ENCODE data around the gene DIO3.
"Not testable (repeated sequence)": the region's sequence is repeated elsewhere in the genome, so short reads cannot be mapped to it uniquely, and the experiment has no call there.

Gene DIO3

DNA sequence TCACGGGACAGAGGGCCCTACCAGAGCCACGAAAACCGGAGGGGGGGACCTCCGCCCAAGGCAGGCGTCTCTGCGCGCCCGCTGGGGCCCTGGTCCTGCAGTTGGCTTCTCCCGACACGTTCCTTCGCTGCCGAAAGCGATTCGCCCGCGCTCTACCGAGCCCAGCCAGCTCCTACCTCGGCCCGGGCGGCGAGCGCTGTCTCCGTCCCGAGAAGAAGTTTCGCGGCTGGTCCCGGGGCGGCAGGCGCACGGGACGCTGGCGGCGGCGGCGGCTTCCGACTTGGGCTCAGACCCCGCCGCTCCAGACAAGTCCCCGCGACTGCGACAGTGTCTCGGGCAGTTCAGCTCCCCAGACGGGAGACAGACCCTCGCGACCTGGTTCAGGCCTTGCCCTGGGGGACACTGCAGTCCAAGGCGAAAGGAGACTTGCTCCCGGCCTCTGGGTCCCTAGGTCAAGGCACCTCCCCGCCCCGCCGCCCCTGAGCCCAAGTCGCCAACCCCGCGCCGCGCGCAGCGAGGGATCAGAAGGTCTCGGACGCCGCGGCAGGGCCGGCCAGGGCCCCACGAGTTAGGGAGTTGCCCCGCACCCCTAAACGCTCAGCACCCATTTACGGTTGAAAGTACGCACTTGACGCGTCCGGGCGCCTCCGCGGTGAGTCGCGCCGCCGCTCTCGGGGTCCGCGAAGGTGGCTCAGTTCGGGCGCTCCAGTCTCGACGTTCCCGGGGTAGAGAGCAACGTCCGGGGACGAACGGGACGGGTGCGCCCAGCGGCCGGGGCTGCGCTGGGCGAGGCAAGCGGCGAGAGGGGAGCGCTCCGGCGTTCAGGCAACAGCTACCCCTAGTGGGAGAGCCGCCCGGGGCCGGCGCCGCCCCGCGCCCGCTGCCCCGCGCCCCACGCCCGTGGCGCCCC, 1.4 kb upstream of the DIO3 start:
- peak in 1 of 2 donors; percentile 19 for DNase-seq

DNA sequence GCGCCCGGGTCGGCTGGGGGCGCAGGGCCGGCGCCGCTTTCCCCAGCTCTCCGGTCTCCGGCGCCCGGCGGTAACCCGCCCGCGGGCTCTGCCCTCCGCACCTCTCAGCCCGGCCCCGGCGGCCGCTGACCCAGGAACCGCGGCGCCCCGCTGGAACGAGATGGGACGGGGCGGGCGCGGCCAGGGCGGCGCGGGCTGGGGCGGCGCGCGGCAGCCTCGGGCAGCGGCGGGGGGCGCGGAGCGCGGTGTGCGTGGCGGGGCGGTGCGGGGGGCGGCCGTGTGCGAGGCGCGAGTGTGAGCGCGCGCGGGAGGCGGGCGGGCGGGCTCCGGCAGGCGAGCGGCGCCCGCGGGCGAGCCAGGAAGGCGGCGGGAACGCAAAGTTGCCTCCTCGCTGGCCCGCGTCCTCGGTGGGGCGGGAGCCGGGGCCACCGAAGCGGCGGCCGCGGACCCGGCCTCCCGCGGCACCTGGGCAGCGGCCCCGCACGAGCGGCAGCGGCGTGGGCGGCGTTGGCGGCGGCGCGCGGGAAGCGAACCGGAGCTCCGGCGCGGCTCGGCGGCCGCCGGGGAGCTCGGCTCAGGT, 671 bp upstream of the DIO3 start:
- no peak for DNase-seq

DNA sequence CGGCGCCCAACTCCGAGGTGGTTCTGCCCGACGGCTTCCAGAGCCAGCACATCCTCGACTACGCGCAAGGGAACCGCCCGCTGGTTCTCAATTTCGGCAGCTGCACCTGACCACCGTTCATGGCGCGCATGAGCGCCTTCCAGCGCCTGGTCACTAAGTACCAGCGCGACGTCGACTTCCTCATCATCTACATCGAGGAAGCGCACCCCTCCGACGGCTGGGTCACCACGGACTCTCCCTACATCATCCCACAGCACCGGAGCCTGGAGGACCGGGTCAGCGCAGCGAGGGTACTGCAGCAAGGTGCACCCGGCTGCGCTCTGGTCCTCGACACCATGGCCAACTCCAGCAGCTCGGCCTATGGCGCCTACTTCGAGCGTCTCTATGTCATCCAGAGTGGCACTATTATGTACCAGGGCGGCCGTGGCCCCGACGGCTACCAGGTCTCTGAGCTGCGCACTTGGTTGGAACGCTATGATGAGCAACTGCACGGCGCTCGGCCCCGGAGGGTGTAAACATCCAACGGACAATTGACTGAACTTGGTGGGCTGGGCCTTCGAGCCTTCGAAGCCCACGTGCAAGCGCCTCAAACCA, 699 bp downstream of the DIO3 start:
- no peak for DNase-seq

DNA sequence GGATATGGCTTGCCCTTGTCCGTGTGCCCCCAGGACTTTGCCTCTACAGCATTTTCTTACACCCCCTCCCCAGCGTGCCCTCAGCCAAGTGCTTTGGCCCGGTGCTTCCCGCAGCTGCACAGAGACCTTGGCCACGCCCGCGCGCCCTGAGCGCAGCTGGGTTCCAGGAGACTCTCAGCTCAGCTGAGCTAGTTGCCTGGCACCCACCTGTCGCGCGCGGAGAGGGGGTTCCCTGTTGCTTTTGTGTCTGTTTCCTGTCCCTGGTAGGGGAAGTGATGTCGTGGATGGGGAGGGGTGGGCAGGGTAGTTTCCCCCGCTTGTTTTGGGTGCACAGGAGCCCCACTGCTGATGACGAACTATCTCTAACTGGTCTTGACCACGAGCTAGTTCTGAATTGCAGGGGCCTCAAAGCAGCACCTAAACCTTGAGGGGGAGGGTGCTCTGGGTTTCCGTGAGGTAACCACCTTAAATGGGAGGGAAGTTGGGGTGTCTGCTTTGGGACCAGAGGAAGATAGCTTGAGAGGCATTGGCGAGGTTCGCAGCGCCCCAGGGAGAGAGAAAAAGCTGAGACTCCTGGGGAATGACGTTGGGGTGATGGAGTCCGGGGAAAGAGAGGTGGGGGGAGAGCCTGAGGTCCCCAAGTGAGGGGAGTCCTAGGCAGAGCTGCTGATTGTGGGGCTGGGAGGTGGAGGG, 1.5 kb downstream of the DIO3 start:
- no peak for DNase-seq

DNA sequence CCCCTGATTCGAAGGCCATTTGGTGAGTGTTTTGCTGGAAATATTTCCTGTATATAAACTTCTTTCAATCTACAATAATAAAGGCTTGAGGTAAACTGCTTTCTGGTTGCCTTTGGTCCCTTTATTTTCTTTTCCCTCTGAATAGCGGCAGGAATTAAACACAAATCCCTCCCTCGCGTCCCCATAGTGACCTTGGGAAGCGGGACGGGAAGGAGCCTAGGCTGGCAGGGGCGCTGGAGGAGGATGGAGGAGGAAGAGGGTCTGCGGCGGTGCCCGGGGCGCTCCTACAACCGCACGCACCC, 2.0 kb downstream of the DIO3 start:
- DNase-seq = no peak

DNA sequence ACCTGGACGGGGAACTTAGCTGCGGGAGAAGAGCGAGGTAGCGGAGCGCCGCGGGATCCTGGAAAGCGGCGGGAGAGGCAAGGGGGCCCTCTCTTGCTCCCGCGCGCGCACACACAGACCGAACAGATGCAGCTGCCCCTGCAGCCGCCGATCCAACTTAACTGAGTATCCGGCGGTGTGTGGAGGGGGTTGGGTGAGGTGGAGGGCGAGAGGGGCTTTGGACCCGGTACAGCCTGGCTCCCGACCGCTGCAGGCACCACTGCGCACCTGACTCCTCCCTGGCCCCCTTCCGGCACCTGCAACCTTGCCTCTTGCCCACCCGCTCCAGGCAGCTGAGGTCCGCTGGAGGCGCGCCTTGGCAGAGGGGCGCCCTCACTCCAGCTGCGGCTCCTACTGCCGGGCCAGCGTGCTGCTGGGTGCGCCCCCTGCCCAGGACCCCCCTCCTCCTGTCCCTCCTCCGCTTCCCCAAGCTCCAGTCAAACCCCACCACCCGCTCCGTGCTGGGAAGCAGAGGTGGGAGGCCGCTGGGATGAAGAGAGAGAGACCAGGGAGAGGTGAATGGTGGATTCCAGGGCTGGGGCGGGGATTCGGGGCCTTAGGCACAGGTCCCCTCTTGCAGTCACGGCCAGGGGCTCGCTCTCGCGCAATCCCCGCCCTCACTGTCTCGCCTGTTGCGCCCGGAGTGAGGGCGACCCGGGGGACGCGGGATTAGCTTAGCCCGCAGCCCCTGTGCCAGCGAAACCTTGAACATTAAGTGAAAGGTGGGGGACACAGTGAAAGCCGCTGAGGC, 2.6 kb downstream of the DIO3 start:
- DNase-seq = no peak

DNA sequence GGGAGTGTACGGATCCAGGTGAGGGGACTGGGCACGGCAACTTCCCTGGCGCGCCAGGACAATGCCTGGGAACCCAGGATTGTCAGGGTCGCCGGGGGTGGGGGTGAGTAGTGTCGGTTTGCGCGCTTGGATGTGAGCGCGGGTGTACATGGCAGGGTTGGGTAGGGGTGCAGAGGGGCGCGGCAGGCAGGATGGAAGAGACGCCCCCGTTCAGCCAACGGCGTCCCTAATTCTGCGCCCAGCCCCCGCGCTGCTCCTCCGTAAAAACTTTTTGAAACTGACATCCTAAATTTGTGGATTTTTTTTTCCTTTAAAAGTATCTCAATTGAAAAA, 3.1 kb downstream of the DIO3 start:
- DNase-seq = no peak

DNA sequence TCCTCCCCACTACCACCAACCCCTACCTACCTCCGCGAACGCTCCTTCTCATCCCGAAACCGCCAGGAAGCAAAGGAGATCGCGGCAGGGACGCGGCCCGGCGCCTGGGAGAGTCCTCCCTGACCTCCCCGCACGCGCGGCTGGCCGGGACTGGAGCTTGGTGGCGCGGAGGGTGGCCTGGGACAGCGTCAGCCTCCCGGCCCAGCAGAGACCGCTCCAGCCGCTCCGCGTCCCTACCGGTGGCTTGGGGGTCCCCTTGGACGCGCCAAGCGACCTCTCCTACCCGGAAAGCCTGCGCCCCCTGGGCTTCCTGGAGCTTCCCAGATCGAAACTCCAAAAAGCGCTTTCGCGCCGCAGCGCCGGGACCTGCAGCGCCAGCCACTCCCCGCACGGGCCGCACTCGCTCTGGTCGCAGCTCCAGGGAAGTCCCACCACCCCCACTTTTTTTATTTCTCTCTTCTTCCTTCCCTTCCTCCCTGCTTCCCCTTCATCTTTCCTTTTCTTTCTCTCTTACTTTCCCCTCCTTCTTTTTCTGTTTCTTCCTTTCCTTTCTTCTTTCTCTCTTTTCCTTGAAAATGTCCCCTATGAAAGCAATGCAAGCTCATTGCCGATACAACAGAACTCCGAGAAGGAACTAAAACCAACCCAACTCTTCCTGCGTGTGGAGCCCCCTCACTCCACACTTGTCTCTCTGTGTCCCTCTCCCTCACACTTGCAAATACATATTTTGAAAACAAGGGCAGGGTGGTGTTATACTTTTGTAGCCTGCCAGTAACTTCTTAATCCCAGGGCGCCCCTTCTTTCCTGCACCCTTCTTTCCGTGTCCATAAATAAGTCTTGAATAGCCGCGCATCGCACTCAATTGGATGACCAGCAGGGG, 3.8 kb downstream of the DIO3 start:
- DNase-seq = no peak

DNA sequence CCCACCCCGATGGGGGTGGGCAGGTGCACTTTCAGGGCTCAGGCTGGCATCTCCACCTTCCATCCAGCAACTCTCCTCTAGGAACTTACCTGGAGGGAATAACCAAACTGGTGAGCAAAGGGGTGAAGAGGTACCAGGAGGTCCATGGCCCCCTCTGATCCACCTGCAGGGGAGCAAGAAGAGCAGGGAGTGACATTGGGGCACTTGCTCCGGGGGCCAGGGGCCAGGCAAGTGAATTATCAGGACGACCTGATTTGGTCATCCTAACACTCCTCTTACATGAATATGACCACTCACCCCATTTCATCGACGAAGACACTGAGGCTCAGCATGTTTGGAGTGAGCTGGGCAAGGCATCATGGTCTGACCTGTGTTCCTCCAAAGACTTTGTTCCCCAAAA, 6.0 kb downstream of the DIO3 start:
- DNase-seq = no peak

DNA sequence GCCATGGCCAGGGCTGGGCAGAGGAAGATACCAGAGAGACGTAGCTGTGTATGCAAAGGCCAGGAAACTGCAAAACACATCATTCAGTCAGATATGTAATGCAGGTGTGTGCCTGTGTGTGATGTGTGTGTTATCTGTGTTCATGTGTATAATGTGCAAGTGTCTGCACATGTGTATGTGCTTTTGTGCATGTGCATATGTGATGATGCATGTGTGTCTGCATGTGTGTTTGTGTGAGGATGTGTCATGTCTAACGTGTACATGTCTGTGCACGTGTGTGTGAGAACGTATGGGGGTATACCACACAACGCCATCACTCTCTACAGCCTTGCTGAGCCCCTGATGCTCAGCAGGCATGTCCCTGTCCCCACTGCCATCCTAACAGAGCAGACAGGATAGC, 9.7 kb downstream of the DIO3 start:
- DNase-seq = no peak

DNA sequence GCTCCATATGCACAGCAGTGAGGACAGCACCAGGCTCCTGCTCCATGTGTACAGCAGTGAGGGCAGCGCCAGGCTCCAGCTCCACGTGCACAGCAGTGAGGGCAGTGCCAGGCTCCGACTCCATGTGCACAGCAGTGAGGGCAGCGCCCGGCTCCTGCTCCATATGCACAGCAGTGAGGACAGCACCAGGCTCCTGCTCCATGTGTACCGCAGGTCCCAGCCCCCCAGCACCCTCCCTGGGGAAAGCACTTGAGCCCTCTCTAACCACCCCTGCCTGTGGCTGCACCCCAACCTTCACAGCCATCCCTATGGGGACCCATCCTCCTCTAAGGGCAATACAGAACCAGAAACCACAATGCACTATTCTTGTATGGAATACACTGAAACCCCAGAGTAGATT, 11.2 kb downstream of the DIO3 start:
- DNase-seq = not testable (repeated sequence)

DNA sequence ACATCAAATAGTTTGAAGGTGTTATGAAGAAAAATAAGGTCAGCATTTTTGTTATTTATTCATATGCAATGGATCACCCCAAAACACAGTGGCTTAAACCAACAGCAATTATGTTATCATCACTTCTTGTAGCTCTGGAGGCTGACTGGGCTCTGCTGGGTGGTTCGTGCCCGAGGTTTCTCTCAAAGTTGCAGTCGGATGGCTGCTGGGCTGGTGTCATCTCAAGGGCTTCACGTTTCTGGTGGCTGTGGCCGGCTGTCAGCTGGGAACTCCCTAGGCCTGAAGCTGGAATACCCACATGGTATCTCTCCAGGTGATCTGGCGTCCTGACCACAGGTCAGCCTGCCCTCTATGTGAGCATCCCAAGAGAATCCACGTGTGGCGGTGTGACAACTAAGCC, 12.0 kb downstream of the DIO3 start:
- no peak for DNase-seq

DNA sequence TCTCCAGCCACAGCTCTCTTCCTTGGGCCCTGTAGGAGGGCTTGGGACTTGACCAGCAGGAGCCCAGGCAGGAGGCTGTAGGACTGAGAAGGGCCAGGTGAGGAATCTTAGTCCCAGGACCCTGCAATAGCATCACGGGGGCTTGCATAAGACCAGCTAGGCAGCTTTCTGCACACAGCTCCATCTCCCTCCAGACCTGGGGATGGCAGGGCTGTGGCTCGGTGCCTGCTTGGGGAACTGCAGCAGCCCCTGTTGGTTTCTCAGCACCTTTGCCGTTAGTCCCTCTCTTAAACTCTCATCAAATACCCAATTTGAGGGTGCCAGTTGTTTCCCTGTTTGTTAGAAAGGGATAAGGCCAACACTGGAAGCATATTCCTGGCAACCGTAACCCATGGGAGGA, 14.3 kb downstream of the DIO3 start:
- DNase-seq = no peak

DNA sequence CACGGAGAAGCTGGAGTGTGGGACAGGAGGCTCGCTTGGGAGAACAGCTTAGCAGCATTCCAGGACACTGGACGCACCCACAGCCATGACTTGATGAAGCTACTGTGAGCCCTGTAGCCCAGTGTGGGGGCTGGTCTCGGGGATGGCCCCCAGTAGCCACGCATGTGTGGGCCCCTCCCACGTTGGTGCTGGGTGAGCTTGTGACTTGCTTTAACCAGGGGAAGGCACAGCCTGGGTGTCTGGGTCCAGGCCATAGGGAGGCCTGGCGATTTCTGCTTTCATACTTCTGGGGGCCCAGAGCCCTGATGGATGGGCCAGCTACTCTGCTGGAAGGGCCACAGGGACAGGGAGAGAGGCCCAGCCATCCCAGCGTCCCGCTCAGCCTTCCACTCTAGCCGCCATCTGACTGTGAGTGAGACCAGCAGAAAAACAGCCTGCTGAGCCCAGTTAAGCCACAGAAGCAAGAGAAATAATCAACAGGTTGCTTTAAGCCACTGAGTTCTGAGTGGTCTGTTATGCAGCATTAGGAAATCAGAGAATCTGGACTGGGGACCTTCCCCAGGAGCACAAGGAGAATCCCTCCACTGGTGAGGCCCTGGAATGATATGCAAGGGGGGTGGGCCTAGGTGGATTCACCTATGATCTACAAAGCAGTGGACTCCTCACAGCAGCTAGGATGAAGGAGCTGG, 16.1 kb downstream of the DIO3 start:
- DNase-seq = no peak

DNA sequence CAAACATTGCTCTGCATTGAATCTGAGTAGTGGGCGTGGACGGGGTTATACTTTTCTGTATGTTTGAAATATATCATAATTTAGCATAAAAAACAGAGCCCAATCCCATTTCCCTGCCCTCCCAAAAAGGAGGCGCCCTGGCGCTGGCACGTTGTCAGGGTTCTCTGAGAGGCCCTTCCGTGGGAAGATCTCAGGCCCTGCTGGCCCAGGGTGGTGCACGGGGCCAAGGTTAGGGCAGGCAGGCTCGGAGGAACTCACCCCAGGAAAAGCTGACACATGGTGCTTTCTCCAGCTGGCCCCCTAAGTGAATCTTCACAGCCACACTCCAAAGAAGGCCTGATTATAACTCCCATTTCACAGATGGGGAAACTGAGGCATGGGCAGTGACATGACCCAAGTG, 17.2 kb downstream of the DIO3 start:
- DNase-seq = no peak

DNA sequence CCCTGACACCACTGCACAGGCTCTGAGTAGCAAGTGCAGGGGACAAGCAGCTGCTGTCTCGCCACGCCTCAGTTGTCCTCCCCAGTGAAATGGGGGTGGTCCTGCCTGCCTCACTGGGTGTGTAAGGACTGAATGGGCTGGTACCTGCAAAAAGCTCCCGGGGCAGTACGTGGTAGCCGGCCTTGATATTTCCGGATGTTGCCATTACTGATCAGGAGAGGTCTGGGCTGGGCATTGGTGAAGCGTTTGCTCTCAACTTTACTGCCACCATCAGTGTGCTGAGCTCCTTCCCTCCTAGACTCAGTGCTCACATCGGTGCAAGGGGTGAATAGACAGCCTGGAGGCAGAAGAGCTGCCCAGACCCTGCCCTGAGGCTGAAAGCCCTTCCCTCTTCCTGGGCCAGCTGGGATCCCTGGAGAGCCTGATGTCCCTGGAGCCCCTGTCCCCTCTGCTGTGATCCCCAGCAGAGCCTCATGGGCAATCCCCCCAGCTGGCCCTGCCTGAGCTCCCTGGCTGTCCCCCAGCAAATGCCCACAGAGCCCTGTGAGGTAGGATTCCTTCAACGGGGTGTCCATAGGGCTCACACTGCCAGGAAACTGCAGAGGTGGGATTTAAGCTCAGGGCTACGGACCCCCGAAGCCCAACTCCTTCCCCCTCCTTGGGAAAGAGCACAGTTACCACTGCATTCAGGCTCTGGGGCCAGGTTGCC, 18.2 kb downstream of the DIO3 start:
- DNase-seq = no peak

DNA sequence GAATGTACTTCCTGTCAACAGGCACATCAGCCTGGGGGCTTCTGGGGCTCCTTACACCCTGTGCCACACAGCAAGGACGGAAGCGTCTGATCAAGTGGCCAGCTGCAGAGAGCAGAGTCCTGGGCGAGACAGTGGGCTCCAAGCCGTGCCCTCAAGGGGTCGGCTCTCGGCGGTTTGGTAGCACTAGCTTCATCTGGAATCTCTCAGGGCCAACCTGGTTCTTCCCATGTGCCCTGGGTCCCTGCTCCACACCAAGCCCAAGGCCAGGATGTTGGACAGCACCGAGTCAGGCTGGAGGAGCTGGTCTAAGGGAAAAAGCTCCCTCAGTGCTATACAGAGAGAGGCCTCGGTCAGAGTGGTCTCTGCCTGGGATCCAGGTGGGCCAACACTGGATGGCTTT, 20.5 kb downstream of the DIO3 start:
- no peak for DNase-seq

DNA sequence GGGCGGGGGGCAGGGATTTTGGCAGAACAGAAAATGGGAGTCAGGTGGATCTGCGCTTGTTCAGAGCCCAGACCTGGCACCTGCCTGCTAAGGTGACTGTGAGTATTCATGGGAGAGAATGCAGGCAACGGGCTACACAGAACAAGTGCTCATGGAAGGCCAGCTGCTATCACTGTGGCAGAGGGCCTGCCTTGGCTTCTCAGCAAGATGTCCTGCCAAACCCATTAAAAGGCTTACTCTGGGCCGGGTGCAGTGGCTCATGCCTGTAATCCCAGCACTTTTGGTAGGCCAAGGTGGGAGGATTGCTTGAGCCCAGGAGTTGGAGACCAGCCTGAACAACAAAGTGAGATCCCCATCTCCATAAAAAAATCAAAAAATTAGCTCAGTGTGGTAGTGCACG, 21.0 kb downstream of the DIO3 start:
- no peak for DNase-seq

DNA sequence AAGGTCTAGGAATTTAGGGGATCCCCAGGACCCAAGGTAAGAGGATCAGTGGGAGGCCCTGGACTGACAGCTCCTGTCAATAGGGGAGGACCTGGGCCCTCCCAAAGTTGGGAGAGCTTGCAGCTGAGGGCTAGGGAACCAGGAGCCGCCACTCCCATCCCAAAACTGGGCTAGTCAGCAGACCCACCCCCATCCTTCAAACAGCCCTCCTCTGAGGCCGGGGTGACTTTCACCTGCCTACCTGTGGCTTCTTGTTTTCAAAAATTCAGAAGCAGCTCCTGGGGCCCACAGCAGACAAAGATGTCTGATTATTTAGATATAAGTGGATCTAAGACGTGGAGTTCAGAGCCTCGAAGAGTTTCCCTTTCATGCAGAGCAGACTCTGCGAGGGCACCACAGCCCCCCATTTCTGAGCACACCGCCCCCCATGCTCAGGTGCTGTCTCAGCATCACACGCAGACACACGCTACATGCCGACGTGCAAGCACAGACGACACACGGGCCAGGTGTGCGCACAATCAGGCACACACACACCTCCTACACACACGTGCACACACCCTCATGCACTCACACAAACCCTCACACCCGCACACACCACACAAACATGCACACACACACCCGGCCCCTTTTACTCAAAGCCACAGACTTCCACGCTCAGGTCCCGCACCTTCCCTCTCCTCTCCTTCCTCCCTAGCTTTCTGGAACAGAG, 21.9 kb downstream of the DIO3 start:
- DNase-seq = no peak

DNA sequence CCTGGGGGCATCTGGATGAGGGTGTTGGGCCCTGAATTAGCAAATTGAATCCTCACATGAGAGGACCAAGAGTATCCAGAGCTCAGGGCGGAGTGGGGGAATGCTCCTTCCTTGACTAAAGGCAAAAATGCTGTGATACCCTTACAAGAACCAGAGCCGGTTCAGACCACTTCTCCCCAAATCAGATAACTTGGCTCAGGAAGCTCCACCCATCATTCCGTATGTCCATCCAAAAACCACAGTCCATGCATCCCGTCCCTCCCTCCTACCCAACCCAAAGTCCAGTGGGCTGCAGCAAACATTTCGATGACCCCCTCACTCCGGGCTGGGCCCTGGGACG, 22.4 kb downstream of the DIO3 start:
- no peak for DNase-seq
